ENCODE data around the gene IL33. TPM values are rescaled to one million over a fixed set of nuclear protein-coding genes. Genes with fewer than 3 reads are reported as not detected.

IL33 gene
- total RNA-seq, 1 experiment from 2014 or later = 0.07 TPM

DNA sequence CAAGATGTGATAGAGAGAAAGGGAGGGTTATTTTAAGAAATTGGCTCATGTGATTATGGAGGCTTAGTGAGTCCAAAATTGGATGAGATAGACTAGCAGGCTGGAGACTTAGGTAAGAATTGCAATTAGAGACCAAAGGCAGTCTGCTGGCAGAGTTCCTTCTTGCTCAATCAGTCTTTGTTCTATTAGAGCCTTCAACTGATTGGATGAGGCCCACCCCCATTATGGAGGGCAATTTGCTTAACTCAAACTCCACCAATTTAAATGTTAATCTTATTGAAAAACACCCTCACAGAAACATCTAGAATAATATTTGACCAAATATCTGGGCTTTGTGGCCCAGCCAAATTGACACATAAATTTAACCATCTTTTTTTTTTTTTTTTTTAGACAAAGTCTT lies 88.6 kb downstream of the IL33 start:
- Mint-ChIP-seq H3K4me1 (0 out of 2 replicates have a peak, but pooled peaks cover 4% of the 10 kb centered on the region), H3K9me3 (no peaks in the 10 kb centered on the region), H3K27ac (no peak overlapping the region), H3K27me3 (ENCODE audit: low read depth) (no peaks in the 10 kb centered on the region; the same call in 1 of the 2 replicates), H3K36me3 (no peaks in the 10 kb centered on the region), H3K4me3 (no peak overlapping the region)
- POLR2A ChIA-PET = no interaction called here
- TF ChIP-seq, protein P1, sequence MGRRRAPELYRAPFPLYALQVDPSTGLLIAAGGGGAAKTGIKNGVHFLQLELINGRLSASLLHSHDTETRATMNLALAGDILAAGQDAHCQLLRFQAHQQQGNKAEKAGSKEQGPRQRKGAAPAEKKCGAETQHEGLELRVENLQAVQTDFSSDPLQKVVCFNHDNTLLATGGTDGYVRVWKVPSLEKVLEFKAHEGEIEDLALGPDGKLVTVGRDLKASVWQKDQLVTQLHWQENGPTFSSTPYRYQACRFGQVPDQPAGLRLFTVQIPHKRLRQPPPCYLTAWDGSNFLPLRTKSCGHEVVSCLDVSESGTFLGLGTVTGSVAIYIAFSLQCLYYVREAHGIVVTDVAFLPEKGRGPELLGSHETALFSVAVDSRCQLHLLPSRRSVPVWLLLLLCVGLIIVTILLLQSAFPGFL (CRISPR knock-in tag; IDR thresholded peaks at IDR 0.05; ENCODE audit: borderline replicate concordance) = no peak
- TF ChIP-seq ATF1 (CRISPR knock-in tag; IDR thresholded peaks at IDR 0.05) (no peak), ZBTB21 (CRISPR knock-in tag; IDR thresholded peaks at IDR 0.05; ENCODE audit: borderline replicate concordance) (no peak), ZNF416 (CRISPR knock-in tag; IDR thresholded peaks at IDR 0.05) (no peak), CREB1 (CRISPR knock-in tag; IDR thresholded peaks at IDR 0.05) (no peak)
- TF ChIP-seq, protein P2, sequence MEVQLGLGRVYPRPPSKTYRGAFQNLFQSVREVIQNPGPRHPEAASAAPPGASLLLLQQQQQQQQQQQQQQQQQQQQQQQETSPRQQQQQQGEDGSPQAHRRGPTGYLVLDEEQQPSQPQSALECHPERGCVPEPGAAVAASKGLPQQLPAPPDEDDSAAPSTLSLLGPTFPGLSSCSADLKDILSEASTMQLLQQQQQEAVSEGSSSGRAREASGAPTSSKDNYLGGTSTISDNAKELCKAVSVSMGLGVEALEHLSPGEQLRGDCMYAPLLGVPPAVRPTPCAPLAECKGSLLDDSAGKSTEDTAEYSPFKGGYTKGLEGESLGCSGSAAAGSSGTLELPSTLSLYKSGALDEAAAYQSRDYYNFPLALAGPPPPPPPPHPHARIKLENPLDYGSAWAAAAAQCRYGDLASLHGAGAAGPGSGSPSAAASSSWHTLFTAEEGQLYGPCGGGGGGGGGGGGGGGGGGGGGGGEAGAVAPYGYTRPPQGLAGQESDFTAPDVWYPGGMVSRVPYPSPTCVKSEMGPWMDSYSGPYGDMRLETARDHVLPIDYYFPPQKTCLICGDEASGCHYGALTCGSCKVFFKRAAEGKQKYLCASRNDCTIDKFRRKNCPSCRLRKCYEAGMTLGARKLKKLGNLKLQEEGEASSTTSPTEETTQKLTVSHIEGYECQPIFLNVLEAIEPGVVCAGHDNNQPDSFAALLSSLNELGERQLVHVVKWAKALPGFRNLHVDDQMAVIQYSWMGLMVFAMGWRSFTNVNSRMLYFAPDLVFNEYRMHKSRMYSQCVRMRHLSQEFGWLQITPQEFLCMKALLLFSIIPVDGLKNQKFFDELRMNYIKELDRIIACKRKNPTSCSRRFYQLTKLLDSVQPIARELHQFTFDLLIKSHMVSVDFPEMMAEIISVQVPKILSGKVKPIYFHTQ (CRISPR knock-in tag; IDR thresholded peaks at IDR 0.05) = no peak
- ATAC-seq (no peak), DNase-seq (ENCODE audit: low spot score) (no peak)
- CTCF ChIA-PET = no interaction called here

DNA sequence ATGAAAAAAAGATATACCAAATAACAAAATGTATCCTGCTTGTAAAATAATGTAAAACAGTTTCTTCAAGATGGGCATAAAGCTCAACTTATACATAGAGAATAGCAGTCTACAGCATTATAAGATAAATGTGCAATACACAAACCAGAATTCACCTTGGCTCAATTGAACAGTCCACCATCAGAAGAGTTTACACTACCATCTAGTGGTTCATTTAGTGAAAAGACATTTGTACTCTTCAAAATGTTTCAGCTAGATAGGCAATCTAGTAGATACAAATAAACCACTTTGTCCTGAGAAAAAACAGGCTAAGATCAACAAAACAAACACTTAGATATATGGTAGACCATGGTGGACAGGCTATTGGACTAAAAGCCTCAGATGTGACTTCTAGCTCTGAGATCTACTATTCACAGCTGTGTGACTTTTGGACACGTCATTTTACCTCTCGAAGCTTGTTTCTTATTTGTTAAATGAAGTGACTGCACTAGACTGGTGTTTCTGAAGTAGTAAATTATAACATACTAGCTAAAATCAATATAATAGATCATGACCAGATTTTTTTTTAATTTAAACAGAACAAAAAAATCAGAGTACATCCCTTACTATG lies 90.5 kb downstream of the IL33 start:
- Mint-ChIP-seq H3K36me3 (no peaks in the 10 kb centered on the region), H3K27ac (no peak overlapping the region), H3K27me3 (ENCODE audit: low read depth) (no peaks in the 10 kb centered on the region; the same call in 1 of the 2 replicates), H3K9me3 (no peaks in the 10 kb centered on the region), H3K4me1 (0 out of 2 replicates have a peak, but pooled peaks cover 4% of the 10 kb centered on the region), H3K4me3 (no peak overlapping the region)
- DNase-seq (ENCODE audit: low spot score) = no peak
- no peak for ATAC-seq
- POLR2A ChIA-PET = no interaction called here
- CTCF ChIA-PET = interaction anchor here (0.5 to 4.0 kb wide), 27 partner anchors 9 to 430 kb away, joined by 3 to 79 read pairs (median 4); no protein-coding TSS in a partner anchor
- no peak for TF ChIP-seq ETV6 (CRISPR knock-in tag; IDR thresholded peaks at IDR 0.05)
- TF ChIP-seq, protein P3, sequence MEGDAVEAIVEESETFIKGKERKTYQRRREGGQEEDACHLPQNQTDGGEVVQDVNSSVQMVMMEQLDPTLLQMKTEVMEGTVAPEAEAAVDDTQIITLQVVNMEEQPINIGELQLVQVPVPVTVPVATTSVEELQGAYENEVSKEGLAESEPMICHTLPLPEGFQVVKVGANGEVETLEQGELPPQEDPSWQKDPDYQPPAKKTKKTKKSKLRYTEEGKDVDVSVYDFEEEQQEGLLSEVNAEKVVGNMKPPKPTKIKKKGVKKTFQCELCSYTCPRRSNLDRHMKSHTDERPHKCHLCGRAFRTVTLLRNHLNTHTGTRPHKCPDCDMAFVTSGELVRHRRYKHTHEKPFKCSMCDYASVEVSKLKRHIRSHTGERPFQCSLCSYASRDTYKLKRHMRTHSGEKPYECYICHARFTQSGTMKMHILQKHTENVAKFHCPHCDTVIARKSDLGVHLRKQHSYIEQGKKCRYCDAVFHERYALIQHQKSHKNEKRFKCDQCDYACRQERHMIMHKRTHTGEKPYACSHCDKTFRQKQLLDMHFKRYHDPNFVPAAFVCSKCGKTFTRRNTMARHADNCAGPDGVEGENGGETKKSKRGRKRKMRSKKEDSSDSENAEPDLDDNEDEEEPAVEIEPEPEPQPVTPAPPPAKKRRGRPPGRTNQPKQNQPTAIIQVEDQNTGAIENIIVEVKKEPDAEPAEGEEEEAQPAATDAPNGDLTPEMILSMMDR (IDR thresholded peaks at IDR 0.05) = 0 out of 2 replicates have a peak, but pooled peaks have one; percentile 14
- TF ChIP-seq, protein P4, sequence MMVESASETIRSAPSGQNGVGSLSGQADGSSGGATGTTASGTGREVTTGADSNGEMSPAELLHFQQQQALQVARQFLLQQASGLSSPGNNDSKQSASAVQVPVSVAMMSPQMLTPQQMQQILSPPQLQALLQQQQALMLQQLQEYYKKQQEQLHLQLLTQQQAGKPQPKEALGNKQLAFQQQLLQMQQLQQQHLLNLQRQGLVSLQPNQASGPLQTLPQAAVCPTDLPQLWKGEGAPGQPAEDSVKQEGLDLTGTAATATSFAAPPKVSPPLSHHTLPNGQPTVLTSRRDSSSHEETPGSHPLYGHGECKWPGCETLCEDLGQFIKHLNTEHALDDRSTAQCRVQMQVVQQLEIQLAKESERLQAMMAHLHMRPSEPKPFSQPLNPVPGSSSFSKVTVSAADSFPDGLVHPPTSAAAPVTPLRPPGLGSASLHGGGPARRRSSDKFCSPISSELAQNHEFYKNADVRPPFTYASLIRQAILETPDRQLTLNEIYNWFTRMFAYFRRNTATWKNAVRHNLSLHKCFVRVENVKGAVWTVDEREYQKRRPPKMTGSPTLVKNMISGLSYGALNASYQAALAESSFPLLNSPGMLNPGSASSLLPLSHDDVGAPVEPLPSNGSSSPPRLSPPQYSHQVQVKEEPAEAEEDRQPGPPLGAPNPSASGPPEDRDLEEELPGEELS (CRISPR knock-in tag; IDR thresholded peaks at IDR 0.05) = no peak
- no peak for TF ChIP-seq TEAD4 (CRISPR knock-in tag; IDR thresholded peaks at IDR 0.05)
- no peak for TF ChIP-seq SOX15 (CRISPR knock-in tag; IDR thresholded peaks at IDR 0.05)

Other genes with a start within 250 kb of the IL33 start
- 19.7 to 20.1 TPM (median 19.8 TPM) in 3 replicates for gene RANBP6, start 200.2 kb upstream of the IL33 start, total RNA-seq (2021)
- gene TPD52L3, start 112.6 kb downstream of the IL33 start, total RNA-seq (2021) = not detected in 3 replicates
- gene UHRF2, start 197.4 kb downstream of the IL33 start, total RNA-seq (2021) = 35.6 to 39.0 TPM (median 37.5 TPM) in 3 replicates

All from WTC11 (cell line).